GM21529 (cell line): ENCODE measurements around the gene KIF2C.
"Not testable (repeated sequence)": the region's sequence is repeated elsewhere in the genome, so short reads cannot be mapped to it uniquely, and the experiment has no call there.

Experiments
- ATAC-seq: cut with Tn5 transposase; IDR thresholded peaks from one replicate; pipeline ENCODE4 v1.9.1; 2021; ENCODE audit not compliant: unreplicated experiment

KIF2C gene

GRCh38 chr1:44718091-44718490 is 21.5 kb upstream of the KIF2C start:
- ATAC-seq, result no peak

GRCh38 chr1:44719318-44719717 is 20.3 kb upstream of the KIF2C start:
- ATAC-seq, result no peak

- no peak for ATAC-seq
These were observed 19.4 kb upstream of the KIF2C start for GRCh38 chr1:44720281-44720680.

GRCh38 chr1:44721485-44722361 is 17.9 kb upstream of the KIF2C start:
- ATAC-seq, result peak; percentile 72

- no peak for ATAC-seq
These were observed 16.6 kb upstream of the KIF2C start for GRCh38 chr1:44723064-44723463.

- no peak for ATAC-seq
These were observed 15.9 kb upstream of the KIF2C start for GRCh38 chr1:44723496-44724295.

GRCh38 chr1:44724296-44724954 is 15.2 kb upstream of the KIF2C start:
- no peak for ATAC-seq

GRCh38 chr1:44724955-44725698 is 14.5 kb upstream of the KIF2C start:
- ATAC-seq, result no peak

GRCh38 chr1:44730741-44731512 is 8.7 kb upstream of the KIF2C start, which contains the start of gene RNU5D-1:
TSS of gene RNU5D-1 (minus strand) at chr1:44731170.
- peak; percentile 66 for ATAC-seq

GRCh38 chr1:44733365-44733764 is 6.3 kb upstream of the KIF2C start:
- ATAC-seq, result no peak

GRCh38 chr1:44733784-44734183 is 5.9 kb upstream of the KIF2C start:
- ATAC-seq, result no peak

- ATAC-seq, result no peak
These were observed 3.6 kb upstream of the KIF2C start for GRCh38 chr1:44735992-44736391.

- ATAC-seq, result not testable (repeated sequence)
These were observed 707 bp upstream of the KIF2C start for GRCh38 chr1:44738953-44739306.

GRCh38 chr1:44740179-44740617 is 561 bp downstream of the KIF2C start:
- no peak for ATAC-seq

- no peak for ATAC-seq
These were observed 3.6 kb downstream of the KIF2C start for GRCh38 chr1:44743211-44743610.

GRCh38 chr1:44747878-44748277 is 8.2 kb downstream of the KIF2C start:
- ATAC-seq, result no peak

- peak; percentile 48 for ATAC-seq
These were observed 17.8 kb downstream of the KIF2C start for GRCh38 chr1:44757420-44757819.

GRCh38 chr1:44759077-44759476 is 19.4 kb downstream of the KIF2C start:
- no peak for ATAC-seq

GRCh38 chr1:44760876-44761275 is 21.2 kb downstream of the KIF2C start:
- ATAC-seq, result no peak

- ATAC-seq, result not testable (repeated sequence)
These were observed 26.8 kb downstream of the KIF2C start for GRCh38 chr1:44766421-44766820.
